Ovary (tissue), 3 donors: ENCODE results near the gene C11orf52.

Source experiments
- CTCF ChIP-seq, 3 donors: fragments of 450-650 bp in 2 of 3; fragments of 200-600 bp in 1 of 3; IDR thresholded peaks; one replicate each; pipeline versions ENCODE4 v1.5.1 to v1.8.0; 2016 to 2022; ENCODE audit warnings: antibody characterized with exemption in 3 of 3, mild to moderate bottlenecking in 1 of 3
- EP300 ChIP-seq: sonication (generic); formaldehyde crosslinking; IDR thresholded peaks from one replicate; pipeline ENCODE4 v1.6.1; 2017; ENCODE audit warnings: antibody characterized with exemption
- POLR2A ChIP-seq: fragments of 450-650 bp; IDR thresholded peaks from one replicate; pipeline ENCODE4 v1.6.1; 2017; ENCODE audit warnings: antibody characterized with exemption, mild to moderate bottlenecking, moderate library complexity
- donor health status: DM: no; HTN: no; CAD: no.

DNA sequence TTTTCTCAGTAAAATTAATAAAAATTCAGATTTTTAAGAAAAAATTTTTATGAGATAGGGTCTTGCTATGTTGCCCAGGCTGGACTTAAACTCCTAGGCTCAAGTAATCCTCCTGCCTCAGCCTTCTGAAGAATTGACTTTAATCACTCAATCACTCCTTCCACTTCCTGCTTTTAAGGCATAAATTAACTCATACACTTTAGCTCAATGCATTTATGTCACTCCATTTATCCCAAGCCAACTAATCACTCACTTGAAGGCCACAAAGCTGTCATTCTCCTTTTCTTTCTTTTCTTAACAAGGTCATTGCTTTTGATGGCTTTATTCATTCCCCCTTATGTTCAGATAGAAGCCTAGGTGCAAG lies 48.2 kb upstream of the C11orf52 start:
- TF ChIP-seq CTCF (IDR thresholded peaks at IDR 0.05) = no peak
- no peak for TF ChIP-seq POLR2A
- TF ChIP-seq EP300 = no peak
